Right kidney (tissue), 1 donor: ENCODE results near the gene GAPVD1.
A peak's percentile ranks its signal among the peaks of the same experiment; 100 is the strongest.

Experiments
- DNase-seq: peaks from one replicate; pipeline ENCODE4 v3.0.0-alpha.2; 2016

Gene GAPVD1

DNA sequence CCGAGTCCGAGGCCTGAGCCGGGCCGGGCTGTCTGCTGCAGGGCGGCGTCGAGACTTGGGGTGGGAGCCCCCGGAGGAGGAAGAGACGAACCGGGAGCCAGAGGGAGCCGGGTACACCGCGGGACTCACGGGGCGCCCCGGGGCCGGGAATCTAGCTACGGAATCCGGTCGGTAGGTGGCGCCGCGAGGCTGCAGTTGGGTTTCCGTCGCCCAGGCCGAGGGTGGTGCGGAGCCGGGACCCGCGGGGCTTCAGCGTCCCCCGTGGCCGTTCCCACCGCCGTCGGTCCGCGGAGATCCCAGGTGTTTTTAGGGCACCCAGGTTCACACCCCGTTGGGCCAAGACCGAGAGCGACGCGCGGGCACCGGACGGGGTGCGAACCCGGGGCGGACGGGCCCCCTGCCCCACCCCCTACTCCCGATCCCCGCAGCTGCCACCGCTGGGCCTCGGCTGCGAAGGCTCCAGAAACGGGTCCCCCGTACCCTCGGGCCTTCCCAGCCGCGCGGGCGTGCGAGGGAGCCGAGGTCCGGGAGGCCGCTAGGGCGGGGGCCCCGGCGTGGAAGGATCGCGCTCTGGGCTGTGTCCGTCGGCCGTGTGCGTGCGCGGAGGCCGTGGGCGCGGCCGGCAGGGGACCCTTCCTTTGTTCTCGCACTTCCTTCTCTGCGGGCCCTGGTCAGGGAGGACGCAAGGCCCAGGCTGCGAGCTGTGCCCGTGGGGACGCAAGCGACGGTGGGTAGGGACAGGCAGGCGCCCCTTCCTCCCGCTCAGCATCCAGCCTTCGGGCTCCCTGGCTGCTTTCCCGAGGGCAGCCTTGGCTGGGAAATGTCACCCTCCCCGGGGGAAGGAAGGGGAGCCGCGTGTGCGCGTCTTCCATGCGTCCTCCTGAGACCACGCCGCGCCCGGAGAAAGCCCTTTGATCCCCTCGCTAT is 146.6 kb downstream of the GAPVD1 start:
- DNase-seq: peak; percentile 91

DNA sequence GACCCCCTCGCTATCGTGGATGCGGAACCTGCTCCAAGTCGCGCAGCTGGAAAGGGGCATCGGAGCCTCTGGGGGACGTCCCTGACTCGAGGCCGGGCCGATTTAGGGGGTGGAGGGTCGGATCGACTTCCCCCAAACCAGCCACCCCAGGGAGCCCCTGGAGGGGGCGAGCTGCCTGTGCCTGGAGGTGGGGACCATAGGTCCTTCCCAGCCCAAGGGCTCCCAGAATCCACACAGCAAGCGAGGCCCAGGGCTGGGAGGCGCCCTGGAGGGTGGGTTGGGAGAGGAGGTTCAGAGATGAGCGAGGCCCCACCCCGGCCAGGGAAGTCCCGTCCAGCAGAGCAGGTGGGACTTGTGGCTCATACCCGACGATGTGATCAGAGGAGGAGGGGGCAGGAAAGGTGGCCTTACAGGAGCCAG is 147.6 kb downstream of the GAPVD1 start:
- no peak for DNase-seq

DNA sequence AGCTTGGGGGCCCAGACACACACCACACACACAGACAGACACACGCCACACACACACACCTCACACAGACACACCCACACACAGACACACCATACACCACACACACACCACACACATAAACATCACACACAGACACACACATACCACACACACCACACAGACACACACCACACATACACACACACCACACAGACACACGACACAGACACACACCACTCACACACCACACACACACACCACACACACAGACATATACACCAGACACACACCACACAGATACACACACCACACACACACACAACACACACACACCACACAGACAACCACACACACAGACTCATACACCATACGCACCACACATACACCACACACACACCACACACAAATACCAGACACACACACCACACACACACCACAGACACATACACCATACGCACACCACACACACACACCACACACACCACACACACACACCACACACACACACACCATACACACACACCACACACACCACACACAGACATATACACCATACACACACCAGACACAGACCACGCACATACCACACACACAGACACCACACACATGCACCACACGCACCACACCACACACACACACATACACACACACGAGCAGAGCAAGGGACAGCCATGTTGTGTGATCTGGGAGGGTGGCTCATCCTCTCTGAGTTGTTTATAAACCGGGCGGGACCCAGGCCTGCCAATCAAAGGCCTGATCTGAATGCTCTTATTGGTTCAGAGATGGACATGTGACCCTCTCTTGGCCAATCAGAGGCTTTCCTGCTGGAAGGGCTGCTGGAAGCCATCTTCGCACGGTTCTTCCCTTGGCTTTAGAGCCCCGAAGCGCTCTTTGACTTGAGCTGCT is 148.3 kb downstream of the GAPVD1 start:
- DNase-seq: no peak

- DNase-seq: no peak
These were observed 148.9 kb downstream of the GAPVD1 start for GRCh38 chr9:125410522-125410894.

GRCh38 chr9:125411171-125411756 is 149.6 kb downstream of the GAPVD1 start:
- DNase-seq: no peak

DNA sequence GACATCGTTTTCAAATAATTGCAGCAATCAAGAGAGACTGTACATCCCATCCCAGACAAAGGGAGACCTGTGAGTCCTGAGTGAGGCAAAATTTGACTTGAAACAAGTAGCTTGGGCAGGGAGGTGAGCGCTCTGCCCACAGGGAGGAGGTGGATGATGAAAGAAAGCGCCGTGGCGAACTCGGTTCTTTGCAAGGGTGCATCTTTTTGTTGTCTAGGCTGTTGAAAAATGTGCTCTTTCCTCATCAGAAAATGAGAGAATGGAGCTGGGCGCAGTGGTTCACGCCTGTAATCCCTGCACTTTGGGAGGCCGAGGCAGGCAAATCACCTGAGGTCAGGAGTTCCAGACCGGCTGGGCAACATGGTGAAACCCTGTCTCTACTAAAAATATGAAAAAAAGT is 150.5 kb downstream of the GAPVD1 start:
- DNase-seq: no peak

GRCh38 chr9:125413579-125413978 is 152.0 kb downstream of the GAPVD1 start:
- DNase-seq: no peak

- peak; percentile 7 for DNase-seq
These were observed 154.2 kb downstream of the GAPVD1 start for GRCh38 chr9:125415583-125416460.

DNA sequence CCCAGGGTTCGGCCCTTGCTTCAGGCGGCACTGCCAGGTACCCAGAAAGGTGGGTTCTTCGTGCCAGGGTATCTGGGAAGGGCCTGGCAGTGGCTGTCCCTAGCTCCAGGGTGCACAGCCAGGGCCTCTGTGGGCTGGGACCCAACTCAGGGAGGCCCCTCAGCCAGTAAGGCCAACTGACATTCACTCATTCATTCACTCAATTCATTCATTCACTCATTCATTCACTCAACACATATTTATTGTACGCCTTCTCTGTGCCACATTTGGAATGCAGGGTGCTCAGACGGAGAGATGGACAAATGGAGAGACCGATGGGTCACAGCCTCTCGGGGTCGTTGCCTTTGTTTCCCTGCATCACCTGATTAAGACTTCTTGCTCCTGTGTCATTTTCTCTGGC is 154.9 kb downstream of the GAPVD1 start:
- no peak for DNase-seq
